Glomerular visceral epithelial cell (primary cell): ENCODE results near the gene KAT7.
A peak's percentile ranks its signal among the peaks of the same experiment; 100 is the strongest.

Source experiments
- DNase-seq: peaks from one replicate; pipeline ENCODE4 v3.0.0-alpha.2; 2016; ENCODE audit errors: extremely low spot score

Gene KAT7

DNA sequence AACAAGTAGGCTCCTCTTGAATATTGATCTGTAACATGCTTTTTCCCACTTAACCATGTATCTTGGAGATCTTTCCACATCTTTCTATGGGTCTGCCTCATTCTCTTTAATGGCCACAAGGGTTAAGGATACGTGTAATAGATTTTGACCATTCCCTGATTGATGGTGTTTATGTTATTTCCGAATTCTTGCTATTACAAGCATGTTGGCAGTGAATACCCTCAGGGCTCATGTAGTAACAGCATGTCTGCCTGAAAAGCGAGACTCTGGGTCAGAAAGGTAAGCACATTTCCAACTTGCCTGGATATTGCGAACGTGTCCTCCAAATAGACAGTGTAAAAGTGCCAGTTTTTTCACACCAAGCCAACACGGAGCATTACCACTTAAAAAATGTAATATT is 54.4 kb downstream of the KAT7 start:
- no peak for DNase-seq

DNA sequence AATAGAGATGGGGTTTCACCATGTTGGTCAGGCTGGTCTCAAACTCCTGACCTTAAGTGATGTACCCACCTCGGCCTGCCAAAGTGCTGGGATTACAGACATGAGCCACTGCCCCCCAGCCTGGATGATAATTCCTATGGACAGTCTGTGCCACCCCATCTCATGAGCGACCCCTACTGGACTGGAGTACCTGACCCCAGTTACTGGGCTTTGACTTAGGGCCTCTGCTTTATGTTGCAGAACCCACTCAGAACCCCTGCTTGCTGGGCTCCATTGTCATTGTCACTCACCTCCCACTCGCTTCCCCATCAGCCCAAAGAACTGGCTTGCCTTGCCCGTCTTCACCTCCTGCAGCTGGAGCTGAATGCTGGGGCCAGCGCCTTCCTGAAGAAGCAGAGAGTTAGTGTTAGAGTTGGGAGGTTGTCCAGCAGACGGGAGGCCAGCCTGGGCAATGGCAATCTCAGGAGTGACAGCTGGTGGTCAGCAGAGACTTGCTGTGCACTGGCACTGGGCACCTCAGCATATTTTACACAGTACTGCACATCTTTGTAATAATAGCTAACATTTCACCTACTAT is 55.4 kb downstream of the KAT7 start:
- no peak for DNase-seq

DNA sequence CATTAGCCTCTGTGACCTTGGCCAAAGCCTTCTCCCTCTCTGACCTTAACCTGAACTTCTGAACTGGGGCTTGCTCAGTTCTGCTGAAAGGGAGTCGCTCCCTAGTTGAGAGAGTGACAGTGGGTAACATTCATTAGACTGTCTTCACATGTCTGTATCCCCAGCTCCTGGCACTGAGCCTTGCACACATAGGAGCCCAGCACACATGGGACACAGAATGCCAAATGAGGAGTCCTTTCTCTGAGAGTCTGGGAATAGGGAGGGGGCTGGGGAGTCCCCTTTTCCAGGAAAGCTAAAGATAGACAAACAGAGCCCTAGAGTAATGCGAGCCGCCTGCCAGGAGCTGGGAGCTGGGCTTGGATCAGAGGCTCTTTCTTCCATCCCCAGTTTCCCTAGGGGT is 56.8 kb downstream of the KAT7 start:
- no peak for DNase-seq

DNA sequence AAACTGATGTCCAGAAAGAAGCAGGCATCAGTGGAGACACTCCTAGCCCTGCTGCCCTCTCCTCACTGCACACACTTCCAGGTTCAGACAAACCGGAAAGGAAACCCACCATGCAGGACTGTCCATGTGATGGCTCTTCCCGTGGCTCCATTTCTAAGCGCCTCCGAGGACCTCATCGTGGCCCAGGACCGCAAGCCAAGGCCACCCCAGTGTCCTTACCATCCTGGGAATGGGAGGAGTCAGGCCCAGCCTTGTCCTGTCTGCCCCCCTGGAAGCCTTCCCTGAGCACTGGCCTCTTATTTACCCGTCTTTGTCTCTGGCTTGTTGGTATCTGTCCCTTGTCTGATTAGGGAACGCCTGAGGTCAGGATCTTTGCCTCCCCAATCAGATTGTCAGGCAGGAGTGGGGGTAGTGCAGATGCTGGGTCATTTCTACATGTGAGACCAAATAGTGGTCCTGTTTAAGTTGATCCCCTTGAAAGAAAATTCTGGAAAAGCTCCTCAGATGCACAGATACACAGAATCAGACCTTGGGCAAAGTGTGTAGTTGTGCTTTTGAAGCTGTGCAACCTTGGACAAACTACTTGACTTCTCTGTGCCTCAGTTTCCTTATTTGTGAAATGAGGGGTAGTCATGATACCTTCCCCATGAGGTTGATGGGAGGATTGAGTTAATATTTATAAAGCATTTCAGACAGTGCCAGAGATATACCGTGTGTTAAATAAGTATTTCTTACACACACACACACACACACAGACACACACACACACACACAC is 58.6 kb downstream of the KAT7 start:
- DNase-seq, result no peak

DNA sequence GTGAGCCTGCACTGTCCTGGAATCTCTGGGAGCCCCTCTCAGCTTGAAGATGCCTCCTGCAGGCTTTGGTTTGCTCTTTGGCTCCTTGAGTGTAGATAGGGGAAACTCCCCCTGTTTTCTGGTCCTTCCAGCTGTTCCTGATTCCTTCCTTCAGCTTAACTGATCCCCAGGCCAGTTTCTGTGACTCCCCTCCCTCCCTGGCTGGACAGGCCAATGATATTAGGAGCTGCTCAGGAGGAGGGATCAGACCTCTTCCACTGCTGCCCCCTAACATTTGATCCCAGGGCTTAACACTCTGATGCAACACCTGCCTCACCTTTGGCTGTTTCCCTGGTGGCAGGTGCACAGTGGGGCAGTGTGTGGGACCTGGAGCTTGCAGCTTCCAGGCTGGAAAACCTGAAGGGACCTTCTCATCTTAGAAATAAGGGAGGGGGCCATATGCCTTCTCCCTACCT is 59.6 kb downstream of the KAT7 start, which contains the start of gene TAC4:
Gene TAC4 (minus strand): TSS at position 51 of the 455 bp plus-strand sequence. CDS start 52 bp downstream, outside the sequence.
- DNase-seq, result no peak

DNA sequence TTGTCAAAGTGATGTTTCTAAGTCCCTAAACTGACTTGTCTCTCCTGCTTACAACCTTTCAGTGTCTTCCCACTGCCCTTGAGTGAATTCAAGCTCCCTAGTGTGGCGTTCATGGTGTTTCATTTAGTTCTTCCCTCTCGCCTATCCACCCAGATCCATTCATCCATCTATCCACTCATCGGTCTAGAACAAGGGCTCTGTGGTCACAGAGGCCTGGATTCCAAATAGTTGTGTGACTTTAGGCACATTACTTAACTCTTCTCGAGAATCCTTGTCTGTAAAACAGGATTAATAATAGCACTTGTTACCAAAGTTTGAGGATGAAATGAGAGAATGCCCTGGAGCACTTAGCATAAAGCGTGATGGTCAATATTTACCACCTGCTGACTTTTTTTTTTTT is 60.3 kb downstream of the KAT7 start:
- DNase-seq, result no peak

DNA sequence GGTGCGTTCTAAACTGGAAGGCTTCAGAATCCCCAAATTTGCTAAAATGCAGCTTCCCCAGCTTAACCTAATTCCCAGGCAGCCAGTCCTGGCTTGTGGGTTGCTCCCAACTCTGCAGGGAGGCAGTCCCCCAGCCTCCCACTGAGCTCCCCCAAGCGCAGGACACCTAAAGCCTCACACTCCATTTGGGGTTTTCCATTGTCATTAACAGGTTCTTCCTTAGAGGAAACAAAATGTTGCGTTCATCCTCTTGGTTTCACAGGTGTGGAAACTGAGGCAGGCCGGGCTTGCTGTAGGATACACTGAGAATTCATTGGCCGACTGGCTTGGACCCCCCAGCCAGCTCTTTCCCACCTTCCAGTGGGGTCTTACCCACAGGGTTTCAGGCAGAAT is 61.7 kb downstream of the KAT7 start:
- DNase-seq, result no peak

DNA sequence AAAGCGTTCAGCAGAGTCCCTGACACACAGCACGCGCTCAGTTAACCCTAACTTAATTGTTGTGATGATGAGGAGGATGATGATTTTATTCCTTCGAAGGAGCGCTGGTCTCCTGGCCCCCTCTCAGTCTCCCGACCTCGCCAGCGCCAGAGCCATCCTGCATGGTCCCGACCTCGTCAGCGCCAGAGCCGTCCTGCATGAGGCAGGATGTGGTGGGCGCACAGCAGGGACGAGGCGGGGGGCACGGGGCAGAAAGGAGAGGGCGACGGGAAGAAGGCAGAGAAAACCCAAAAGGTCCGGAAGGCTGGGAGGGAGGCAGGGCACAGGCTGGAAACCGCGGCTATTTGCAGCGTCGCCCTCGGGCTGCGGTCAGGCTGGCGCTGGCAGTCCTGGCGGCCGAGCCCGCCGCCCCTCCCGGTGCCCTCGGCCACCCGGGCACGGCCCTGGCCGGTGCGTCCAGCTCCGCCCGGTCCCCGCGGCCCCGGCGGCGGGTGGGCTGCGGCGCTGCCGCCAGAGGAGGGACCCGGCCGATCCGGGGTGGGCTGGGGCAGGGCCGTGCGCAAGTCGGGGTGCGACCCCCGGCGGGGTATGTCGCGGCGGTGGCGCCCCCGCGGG is 62.4 kb downstream of the KAT7 start:
- no peak for DNase-seq

DNA sequence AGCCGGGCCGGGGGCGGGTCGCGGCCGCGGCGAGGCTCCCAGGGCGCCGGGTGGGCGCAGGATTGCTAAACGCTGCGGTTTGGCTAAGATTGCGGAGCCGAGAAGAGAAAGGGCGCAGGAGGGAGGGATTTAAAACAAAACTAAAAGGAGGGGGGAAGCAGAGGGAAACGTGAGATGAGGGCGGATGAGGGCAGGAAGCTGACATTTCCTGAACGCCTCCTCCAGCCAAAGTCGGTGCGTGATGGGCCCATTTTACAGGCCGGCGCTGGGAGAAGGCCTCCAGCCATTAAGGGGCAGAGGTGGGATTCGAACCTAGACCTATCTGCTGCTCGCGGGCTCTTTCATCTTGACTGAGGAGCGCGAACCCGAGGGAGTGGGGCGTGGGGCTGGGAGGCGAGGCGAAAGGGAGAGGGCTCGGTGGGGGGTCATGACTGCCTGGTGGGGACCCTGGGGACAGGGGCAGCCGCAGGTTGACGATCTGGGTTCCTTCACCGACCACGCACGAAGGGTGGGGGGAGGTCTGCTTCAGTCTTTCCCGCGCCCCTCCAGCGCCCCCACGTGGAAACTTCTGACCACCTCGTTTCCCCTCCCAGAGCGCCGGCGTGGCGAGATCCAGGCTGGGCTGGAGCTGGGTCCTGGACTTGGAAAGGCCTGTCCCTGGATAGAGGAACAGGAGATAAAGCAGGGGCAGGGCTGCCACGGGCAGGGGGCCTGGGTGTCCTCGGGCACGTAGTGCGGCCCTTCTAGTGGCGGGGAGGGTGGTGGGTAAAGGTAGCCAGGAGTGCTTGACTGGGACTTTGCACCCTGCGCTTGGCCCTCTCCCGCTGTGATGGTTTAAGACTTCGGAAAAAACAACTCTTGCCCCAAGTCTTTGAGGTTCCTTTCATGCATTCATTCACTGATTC is 63.2 kb downstream of the KAT7 start:
- DNase-seq, result peak; percentile 69

DNA sequence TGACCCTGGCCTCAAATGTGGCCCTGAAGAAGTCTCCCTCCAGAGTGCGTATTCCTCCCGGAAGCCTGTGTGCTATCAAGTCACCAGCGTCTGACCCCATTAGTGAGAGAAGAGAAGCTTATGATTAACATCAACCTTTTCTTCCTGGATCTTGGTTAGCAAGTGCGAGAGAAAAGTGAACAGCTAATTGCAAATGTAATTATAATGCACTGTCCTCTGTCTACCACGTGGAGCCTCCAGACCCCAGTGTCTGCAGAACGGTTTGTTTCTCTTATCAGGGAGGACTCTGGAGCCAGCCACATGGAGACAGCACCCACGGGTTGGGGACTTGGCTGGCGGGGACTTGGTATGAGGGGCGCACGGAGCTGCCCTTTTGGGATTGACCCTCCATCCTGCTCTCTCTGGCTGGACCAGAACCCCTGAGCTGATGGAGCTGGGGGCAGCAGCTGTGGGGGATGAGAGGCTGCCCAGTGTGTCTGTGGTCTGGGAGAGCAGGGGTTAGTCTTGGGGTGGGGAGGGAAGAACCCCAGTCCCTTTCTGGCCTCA is 65.1 kb downstream of the KAT7 start:
- no peak for DNase-seq

DNA sequence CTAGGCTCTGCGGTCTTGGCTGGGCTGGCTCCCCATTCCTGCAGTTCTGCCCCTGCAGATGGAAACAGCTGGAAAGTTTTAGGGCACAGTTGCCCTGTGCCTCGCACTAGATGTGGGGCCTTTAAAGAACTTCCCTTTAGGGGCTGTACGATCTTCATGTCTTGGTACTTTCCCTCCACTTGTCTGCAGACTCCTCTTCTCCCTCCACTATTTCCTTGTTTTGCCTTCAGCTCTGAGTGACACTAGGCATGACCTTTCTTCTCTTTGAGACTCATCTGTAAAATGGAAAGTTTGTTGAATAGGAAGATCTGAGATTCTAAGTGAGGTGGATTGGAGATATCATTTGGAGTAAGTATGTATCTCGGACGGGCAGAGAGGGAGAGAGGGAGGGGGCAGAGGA is 65.6 kb downstream of the KAT7 start:
- DNase-seq, result no peak

DNA sequence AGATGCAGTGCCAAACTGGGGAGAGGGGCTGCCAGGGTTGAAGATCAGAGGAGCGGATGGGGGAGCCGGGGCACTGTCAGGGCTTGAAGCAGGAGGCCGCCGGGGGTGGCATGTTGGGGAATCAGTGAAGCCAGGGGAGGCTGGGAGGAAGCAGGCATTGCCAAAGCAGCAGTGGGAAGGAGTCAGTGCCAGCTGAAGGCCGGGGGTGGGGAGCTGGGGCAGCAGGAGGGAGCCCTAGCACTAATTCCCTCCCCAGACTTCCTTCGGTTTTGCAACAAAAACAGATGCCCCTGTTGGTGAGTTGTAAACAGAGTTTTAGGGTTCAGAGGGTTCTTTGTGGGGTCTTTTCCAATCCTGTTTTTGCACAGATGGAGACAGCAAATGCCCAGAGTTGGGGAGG is 70.3 kb downstream of the KAT7 start:
- no peak for DNase-seq

DNA sequence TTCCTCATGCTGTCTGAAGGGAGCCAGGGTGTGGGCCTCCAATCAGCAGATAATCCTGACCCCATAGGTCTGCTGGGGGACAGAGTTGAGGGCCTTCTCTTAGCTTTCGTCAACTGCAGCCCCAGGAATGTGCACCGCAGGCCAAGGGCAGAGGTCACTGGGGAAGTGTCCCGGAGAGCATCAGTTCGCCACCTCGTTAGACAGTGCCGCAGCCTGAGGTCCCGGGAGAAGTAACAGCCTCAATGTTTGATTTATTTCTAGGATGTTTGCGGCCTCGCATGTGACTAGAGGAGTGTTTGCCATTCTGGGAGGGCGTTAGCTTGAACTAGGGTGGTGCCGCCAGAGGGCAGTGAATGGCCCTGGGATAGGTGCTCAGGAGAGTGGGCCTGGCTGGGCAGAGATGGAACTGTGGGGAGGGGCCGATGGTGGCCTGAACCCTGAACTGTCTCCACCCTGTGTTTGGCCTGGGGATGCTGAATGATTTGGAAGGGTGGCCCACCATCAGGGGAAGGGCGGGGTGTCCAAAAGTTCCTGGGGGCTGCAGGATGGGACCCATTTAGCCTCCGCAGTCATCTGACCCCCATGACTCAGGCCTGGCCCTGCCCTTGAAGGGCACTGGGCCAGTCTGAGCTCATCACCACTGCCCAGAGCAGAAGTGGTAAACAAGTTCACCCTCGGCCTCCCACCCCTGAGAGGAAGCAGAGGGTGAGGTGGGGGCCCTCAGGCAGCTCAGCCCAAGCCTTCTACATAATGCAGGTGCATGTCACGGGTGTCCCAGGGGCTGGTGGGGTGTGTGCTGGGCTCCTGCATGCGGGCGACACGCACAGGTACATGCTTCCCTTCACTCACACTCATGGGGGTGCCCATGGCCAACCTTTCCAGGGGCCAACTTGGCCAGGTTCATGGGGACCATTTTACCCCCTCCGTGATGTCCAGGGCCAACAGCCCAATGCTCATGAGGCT is 71.8 kb downstream of the KAT7 start:
- DNase-seq, result no peak

DNA sequence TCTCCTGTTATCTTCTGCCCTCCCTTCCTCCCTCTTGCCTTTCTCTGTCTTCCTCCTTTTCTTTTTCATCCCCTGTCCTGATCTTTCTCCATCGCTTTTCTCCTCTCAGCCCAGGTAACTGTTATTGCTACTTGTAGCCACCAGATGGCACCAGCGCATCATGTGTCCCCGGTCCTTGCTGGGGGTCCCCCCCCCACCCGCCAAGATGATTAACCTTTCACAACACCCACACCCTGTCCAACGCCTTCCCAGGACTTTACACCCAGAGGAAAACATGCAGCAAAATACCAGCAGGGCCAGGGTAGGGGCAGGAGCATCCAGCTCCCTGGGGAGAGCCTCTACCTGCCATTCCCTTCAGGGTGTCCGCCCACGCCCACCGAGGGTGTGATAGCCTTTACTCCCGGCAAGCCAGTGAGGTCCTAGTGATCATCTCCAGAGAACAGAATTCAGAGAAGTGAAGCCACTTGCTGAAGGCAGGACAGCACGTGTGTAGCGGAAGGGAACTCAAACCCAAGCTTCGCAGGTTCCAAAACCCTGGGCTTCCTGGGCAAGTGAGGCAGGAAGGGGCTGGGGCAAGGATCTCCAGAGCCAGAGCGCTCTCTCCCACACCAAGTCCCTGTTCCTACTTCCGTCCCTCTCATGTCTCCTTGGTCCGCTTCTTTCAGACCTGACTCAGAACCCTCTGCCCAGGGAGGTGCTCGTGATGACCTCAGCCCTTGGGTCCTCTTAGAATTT is 72.8 kb downstream of the KAT7 start:
- peak; percentile 70 for DNase-seq

DNA sequence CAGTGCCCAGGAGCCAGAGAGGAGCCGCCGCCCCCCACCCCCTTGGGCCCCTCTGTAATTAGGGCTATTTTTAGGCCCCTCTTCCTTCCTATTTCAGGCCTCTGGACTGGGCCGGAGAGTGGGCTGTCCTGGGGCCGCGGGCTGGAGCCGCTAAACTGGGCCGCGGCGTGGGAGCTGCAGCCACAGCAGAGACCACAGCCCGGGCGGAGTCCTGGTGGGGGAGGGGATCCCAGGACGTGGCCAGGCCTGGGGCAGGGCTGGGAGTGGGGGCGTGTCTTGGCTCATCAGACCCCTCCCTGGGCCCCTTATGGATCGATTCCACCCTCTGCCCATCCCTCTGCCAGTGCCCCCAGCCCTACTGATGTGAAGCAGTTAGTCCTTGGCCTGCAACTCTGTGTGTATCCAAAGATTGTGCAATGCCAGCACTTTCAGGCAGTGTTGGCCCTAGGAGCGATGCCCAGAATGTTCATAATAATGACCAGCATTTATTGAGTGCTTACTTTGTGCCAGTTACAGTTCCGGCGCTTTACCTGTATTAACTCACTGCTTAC is 74.4 kb downstream of the KAT7 start:
- DNase-seq, result no peak

DNA sequence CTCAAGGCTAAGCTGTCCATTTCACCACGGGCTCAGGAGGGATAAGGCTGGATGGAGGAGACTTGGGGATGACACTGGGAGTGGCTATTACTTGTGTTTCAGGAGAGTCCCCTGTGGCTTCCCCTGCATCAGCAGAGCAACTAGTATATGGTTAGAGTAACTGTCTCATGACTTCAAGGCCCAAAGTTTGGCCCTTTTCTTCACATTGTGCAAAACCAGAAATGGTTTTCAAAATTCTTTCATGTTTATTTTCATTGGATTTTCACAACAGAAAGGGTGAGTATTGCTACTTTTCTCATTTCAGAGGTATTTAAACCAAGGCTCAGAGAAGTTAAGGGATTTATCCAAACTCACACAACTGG is 77.5 kb downstream of the KAT7 start:
- DNase-seq, result no peak

DNA sequence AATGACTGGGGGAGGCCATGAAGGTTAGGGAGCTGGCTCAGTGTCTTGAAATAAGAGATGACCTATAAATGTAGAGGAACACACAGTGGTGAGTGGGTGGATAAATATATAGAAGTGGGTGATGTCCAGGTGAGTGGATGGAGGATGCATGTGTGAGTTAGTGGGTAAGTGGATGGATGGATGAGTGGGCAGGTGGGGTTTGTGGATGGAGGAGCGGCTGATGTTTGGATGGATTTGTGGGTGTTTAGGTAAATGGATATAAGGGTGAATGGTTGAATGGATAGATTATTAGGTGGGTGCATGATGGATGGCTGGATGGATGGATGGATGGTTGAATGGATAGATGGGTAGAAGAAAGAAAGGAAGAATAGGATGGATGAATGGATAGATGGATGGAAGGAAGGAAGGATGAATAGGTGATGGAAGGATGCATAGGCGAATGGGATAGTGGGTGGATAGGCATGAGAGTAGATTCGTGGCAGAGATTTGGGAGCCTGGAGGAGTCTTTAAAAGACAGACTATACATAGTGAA is 78.5 kb downstream of the KAT7 start:
- DNase-seq, result no peak

DNA sequence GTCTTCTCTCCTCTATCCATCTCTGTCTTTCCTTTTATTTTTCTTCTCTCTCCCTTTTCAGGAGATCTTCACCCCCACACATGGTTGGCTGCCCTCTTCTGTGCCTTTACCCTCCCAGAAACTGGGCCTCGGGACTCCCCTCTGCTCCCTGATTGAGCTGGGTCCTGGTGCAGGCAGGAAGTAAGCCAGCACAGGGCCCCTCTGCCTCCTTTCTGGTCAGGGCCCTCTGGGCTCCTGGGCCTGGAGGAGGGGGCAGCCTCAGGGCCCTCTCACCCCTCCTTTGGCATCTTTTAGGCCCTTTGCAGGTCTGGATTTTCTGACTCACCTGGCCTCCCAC is 80.5 kb downstream of the KAT7 start:
- DNase-seq, result no peak

DNA sequence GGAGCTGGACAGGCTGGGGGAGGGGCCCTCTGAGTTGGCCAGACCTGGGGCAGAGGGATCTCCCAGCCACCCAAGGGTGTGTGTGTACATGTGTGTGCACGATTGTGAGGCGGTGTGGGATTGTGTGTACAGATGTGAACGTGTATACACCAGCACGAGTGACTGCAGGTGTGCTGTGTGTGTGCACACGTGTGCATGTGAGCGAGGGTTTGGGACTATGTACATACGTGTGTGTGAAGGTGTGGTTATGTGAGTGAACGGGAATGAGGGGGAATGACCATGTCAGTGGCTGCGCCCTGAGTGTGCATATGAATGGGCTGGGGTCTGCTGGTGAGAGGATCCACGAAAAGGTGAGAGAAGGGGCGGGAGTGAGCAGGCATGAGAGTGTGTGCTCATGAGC is 81.8 kb downstream of the KAT7 start:
- no peak for DNase-seq

DNA sequence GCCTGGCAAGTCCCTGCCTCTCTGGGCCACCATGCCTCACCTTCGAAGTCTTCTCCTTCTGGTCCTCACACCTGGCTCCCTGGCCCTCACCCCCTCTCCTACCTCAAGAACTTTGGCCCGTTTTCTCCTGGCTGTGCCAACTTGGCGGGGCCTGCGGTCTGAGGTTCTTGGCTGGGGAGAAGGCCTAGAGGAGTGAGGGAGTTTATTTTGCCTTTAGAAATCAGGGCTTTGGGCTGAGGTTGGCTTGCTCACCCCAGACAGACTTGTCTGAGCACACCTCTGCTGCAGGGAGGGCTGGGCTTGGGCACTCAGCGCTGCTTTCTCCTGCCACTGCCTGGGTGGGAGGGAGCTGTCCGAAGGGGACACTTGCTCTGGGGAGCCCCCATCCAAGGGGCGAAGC is 82.7 kb downstream of the KAT7 start:
- no peak for DNase-seq
